NOMO-1 (cell line): Measurements from ENCODE around the gene ENOX2.

Experiments
- DNase-seq, 2 experiments: peaks; one replicate each; lab custom pipeline; 2025; ENCODE audit not compliant: unreplicated experiment in 2 of 2; lab: John Stamatoyannopoulos, UW

ENOX2 gene

DNA sequence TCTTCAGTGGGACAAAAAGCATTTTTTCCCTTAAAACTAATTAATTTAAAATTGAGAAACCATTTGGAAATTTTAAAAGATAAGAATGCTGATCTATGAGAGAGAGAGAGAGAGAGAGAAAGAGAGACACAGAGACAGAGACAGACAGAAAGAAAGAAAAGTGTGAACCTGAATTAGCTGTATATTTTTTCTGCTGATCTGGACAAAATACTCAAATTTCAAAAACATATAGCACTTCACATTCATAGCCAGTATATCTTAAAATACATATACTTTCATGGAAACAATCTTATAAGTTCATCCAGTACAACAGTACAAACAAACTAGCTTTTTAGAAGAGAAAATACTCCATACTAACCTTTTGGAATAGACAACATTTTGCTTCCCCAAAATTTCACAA lies 18.4 kb downstream of the ENOX2 start:
- DNase-seq = no peak

DNA sequence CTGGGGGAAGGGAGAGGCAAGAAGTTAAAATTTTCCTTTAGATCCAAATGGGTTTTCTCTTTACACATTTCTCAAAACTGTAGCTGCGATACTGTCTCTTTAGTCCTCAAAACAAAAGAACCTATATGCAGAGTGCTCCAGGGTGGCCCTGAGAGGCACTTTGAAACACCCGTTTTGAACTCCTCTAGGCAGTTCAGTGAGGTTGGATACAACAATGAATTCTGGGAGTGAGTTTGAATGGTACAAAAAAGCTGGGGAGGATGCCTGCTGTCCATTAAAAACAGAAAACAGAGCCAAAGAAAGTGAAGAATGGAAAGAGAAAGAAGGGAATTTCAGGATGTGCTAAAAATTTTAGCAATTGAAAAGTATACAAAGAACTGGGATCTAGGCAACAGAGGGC lies 23.1 kb downstream of the ENOX2 start:
- DNase-seq = no peak

DNA sequence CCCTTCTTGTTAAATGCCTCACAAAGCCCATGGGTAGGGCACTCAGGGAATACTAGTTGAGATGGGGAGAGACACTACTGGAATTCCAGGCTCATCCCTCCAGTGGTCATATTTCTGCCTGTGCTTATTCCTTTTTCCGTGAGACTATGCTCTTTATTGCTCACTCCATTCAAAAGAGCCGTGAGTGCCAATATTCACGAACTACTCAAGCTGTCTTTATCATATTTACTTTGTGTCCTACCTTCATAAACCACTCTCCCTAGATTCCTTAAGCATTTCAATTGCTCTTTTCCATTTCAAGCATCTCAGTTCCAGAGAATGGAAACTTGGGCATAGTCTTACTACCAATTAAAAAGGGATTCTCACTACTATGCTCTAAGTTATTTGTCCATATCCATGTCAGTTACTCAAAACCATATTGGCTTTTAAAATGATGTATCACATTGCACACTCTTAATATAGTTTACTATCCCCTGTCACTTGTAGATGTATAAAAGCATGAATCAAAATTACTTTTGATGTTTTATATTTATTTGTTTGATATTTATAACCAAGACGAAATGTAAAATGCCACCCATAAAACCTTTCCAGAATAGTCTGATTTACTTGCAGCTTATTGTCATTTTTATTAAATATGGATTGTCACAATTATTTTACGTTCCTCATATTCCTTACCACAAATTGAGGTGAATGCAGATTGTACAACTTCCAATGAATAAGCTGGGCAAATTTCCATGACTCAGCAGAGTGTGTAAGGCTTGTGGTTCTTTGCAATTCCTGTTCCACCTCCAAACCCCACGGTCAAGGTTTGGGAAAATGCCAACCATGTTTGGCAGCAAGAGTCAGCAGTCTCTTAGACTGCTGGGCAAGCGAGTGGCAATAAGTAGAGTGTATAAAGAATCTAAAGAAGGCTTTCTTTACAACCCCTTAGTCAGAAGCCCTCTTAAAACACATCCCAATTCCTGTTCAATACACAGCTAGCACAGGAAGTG lies 24.4 kb downstream of the ENOX2 start:
- no peak for DNase-seq

DNA sequence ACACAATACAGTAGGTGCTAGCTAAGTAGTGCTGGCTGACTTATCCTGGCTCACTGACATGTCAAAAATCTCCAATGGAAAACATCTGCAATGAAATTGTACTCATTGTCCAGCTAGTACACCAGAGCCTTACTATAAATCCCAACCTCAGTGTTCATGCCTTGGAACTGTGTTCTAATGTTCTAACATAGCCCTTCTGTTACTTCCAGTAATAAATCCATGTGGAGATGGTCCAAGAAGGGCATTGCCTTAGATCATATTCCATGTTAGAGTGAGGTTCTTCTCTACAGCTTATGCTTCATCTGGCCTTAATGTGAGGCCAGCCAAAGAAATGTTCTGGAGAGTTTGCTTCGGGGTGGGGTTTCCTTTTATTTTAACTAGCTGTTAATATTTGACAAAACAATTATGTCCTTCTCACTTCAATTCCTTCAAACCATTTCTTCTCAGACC lies 25.1 kb downstream of the ENOX2 start:
- DNase-seq = no peak

DNA sequence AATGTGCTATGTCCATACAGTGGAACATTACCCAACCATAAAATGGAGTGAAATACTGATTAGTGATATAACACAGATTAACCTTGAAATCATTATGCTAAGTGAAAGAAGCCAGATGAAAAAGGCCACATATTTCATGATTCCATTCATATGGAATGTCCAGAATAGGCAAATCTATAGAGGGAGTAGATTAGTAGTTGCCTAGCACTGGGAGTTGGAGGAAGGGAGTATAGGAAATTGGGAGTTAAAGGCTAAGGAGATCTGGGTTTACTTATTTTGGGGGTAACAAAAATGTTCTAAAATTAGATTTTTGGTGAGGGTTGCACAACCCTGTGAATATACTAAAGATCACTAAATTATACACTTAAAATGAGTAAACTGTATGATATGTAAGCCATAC lies 26.8 kb downstream of the ENOX2 start:
- no peak for DNase-seq

DNA sequence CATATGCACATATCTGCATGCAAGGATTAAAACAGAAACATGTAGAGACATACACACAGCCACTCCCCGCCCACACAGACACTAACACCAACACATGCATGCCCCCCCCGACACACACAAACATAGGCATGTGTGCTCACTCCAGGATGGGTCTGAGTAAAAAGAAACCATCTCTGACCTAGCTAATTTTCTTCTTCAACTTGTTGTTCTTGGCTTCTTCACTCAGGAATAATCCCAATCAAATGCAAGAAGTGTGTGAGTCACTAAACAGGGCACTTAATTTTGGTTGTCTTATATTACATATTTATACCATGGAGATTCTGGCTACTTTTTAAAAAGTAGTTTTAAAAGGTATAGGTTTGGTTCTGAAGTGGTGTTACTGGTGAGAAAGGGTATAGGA lies 28.3 kb downstream of the ENOX2 start:
- DNase-seq = no peak

DNA sequence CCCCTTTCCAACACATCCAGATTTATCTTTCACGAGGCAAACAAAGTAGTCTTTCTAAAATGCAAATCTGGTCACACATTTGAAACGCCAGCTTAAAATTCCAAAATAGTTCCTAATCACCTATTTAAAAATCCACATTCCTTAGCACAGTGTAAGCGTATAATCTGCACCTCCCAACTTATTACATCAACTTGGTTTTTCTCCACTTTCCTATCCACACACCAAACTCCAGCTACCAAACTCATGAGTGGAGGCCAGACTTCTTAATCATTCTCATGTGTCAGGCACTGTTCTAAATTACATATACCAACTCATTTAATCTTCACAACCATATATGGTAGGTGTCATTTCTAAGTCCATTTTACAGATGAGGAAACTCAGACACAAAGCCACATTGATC lies 33.8 kb downstream of the ENOX2 start:
- no peak for DNase-seq

DNA sequence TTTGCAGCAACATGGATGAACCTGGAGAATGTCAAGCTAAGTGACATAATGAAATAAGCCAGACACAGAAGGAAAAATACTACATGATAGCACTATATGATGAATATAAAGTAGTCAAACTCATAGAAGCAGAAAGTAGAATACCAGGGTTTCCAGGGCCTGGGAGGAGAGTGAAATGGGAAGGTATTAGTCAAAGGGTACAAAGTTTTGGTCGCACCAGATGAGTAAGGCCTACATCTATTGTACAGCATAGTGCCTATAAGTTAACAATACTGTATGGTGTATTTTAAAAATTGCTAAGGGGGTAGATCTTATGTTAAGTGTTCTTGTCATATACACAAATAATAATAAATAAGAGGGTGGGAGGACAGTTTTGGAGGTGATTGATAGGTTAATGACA lies 41.5 kb downstream of the ENOX2 start:
- DNase-seq = no peak

DNA sequence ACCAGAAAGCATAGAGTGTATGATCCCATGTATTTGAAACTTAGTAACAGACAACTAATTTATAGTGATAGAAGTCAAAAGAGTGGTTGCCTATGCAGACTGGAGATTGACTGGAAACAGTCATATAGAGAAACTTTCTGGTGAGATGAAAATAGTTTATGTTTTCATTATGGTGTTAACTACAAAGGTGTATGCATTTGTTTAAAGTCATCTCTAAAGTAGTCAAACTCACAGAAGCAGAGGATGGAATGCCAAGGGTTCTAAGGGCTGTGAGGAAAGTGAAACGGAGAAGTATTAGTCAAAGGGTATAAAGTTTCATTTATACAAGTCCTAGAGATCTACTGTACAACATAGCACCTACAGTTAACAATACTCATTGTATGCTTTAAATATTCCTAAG lies 45.8 kb downstream of the ENOX2 start:
- no peak for DNase-seq

DNA sequence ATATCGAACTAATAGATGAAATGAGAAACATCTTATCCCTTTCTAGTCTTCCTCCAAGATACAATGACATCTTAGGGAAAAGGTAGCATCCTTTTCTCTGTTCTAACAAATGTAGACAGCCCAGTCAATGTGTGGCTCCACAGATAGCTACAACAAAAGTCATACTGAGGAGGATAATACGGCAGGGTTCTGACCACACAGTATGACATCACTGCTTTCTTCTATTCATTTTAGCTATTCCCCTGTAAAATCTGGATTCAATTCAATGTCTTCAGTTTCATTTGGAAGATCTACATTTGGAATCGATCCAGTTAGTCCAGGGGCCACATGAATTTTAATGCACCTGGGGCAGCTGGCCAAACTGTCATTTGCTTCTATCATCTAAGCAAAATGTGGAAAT lies 51.4 kb downstream of the ENOX2 start:
- DNase-seq = no peak

DNA sequence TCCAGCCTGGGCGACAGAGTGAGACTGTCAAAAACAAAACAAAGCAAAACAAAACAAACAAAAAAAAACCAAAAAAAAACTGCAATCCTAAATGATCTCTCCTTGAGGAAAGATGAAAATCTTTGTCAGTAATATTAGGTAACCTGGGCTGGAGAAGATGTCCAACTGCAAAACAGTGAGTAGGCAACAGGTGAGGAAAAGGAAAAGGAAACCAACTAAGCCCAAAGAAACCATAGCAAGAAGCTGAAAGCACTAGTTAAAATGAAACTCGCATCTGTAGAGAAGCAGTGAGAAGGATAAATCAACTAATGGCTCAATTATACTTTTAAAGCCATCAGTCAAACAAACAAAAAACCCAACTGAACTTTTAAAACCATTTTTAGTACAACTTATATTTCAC lies 54.2 kb downstream of the ENOX2 start:
- DNase-seq = no peak

DNA sequence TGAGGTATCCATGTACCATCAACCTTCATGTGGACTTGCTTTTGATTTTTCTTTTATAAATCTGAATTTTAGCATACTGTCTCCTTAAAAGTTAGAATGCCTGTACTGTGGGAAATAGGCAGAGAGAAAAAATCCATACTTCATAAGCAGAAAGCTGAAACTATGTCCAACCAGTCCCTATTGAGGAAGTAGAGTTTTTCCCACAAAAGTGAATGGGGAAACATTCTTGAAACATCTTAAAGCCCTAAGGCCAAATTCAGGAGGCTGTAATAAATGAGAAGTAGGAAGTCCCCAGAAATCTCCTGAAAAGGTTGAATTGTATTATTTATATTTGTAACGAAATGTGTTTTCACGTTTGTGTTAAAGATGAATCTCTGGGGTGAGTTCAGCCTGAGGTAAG lies 56.3 kb downstream of the ENOX2 start:
- DNase-seq = no peak

DNA sequence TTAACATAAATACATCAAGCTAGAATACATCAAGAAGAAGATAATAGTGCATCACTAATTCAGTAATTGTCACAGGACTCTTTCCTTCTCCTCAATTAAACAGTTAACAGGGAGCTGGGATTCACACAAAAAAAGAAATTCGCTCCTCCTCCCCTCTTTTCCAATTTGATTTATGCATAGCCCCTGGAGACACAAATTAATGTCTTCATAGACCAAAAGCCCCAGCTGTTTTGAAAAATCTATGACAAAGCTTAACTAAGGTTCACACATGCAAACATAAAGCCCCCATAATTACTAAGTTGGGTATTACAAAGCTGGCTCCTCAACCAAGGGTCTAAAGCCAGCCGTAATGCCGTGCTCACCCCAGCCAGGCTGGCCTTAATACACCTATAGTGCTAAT lies 61.2 kb downstream of the ENOX2 start:
- DNase-seq = no peak

DNA sequence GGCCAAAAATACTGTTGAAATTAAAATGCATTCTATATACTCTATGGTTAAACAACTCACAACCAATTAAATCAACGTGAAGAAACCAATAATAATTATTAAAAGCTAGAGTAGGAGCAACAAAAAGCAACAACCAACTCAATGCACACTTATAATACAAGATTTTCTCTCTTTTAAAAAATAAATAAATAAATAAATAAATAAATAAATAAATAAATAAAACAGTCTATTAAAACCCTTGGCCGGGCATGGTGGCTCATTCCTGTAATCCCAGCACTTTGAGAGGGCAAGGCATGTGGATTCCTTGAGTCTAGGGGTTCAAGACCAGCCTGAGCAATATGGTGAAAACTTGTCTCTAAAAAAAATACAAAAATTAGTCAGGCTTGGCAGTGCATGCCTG lies 62.7 kb downstream of the ENOX2 start:
- no peak for DNase-seq

DNA sequence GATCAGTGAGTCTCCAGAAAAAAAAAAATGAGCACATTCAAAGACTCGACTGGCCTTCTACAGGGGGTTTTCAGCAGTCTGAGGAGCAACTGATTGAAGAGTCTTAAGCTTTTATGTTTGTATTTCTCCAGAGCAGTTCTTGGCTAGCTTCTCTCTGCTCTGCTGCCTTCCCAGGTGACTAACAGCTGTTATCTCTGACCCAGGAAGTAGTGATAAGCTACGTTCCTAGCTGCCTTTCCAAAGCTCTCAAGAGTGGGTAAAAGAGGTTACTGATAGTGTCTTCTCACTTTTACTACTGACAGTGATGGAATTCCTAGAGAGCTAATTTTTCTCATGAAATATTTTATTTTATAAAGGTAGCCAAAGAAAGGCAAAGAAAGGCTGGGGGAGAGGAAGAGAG lies 66.6 kb downstream of the ENOX2 start:
- no peak for DNase-seq

DNA sequence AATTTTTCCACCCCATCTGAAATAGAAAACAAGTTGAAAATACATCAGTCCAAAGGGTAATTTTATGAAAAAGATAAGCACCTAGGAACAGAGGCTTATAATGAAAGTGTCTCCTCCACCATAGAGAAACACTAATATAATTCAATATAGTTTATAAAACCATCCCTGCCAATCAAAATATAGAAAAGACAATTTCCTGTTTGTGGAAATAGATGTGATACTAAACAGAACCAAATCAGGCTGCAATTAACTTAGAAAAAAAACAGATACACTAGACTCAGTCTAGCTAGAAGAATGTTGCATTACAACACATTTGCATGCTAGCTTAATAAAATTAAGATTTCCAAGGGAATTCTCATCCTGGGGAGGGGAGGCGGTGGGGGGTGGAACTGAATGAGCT lies 68.2 kb downstream of the ENOX2 start:
- DNase-seq = no peak

DNA sequence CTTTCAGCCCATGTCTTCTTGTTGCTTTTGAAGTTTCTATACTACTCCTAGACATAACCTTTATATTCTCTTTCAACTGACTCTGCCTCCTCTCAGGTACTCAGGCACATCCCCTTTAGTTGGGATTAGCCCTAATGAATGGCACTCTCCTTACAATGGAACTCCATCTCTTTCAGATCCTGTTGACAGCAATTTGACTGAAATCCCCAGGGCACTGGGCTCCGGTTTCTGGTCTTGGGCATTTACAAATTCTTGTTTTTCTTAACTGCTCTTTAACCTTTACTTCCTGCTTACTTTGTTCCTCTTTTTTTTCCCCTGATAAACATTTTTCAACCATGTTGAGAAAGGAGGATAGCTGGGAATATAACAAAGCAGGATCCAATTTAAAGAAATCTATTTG lies 68.9 kb downstream of the ENOX2 start:
- peak in 1 of 2 experiments; percentile 18 for DNase-seq

DNA sequence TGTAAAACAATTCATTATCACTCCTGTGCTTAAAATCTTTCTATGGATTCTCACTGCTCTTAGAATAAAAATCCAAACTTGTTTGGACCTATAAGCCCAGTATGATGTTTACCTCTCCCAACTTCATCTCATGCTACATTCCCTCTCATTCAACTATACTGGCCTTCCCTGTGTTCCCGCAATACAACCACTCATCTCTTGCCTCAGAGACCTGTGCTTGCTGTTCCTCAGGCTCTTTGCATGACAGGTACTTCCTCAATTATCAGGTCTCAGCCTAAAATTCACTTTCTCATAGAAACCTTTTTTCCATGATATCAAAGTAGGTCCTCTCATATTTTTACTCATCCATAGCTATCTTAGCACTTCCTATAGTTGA lies 71.7 kb downstream of the ENOX2 start:
- no peak for DNase-seq

DNA sequence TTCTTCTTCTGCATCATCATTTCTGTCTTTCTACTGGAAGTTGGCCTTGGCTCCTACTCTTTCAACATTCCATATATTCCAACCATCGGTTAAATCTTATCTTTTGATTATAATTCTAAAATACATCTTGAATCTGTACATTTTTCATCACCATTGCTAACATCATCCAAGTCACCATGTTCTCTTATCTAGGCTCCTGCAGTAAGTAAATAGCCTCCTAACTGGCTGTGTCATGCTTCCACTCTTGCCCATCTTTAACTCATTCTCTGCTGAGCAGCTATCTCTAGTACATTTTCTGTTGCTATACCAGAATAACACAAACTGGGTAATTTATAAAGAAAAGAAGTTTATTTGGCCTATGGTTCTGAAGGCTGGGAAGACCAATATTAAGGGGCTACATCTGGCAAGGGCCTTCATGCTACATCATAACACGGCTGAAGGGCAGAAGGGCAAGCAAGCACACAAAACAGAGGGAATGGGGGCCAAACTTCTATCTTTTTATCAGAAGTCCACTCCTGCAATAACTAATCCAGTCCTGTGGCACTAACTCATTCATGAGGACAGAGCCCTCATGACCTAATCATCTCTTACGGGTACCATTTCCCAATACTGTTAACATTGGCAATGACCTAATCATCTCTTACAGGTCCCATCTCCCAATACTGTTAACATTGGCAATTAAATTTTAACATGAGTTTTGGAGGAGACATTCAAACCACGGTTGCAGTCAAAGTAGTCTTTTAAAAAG lies 72.2 kb downstream of the ENOX2 start:
- no peak for DNase-seq

DNA sequence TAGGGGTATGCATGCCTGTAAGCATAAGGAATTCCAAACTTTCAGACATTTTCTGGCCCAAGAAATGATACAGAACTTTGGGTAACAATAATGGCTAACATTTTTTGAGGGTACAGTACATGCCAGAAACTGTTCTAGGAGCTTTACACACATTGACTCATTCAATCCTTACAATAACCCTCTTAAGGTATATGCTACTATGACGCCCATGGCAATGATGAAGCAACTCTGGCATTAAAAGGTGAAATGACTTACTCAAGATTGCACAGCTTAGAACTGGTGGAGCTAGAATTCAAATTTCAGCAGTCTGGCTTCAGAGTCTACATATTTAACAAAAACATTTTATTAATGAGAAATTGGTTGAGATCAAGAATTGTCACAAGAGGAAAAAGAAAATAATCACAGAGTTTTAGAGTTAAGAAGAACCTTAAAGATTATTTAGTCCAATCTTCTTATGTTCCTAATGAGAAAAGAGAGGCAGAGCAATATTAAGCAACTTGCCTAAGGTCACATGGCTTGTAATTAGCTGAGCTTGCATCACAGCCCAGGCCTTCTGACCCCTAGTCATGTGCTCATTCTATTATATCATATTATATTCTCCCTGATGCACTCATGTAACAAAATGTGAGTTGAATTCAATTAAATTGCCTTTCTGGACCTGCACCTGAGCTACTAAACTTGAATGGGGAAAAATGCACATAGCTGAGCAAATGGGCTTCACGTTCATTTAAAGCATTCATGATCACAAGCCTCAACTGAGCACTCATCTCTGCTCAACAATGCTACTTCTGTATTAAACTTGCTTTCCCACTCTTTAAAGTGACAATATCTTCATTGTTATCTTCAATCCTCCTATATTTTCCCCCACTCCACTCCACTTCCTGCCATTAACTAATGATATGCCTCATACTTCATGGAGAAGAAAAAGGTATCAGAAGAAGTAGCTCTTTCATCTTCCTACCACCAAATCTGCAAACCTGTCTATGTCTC lies 73.2 kb downstream of the ENOX2 start:
- DNase-seq = peak; percentile 27 to 53

DNA sequence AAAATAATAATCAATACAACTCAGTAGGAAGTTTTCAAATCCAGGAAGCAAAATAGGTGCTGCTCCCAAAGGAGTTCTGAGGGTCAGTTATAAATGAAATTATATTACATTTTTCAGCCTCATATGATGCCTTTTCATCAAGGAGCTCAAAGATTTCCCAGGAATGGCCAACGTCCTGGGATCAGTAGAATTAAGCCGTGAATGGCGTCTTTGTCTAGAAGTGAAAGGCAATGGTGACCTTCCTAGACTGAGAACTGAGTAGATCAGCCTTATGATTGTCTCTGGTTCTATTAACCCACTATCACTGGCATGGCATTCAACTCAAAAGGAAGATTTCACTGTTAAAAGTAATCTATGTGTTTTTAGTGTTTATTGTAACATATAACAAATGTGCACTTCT lies 74.4 kb downstream of the ENOX2 start:
- no peak for DNase-seq
